CD4-positive, alpha-beta T cell (primary cell): Measurements from ENCODE around the gene LHFPL3. TPM values are rescaled to one million over a fixed set of nuclear protein-coding genes. Genes with fewer than 3 reads are reported as not detected.
A peak's percentile ranks its signal among the peaks of the same experiment; 100 is the strongest.

Experiments
- ATAC-seq: fragments of 200-7000 bp; cut with Tn5 transposase; one replicate; pipeline ENCODE4 v1.10.0; 2022; ENCODE audit warnings: mild to moderate bottlenecking; ENCODE audit not compliant: poor library complexity
- CTCF ChIA-PET: fragments of 350-600 bp; sonication (Branson Sonifier 250); formaldehyde crosslinking; loops from one replicate; lab custom pipeline; 2021; ENCODE audit warnings: antibody characterized with exemption, inconsistent platforms; lab: Charles Lee
- POLR2A ChIA-PET: fragments of 350-600 bp; sonication (Branson Sonifier 250); formaldehyde crosslinking; loops from one replicate; lab custom pipeline; 2021; ENCODE audit warnings: antibody characterized with exemption, inconsistent platforms; lab: Charles Lee
- DNase-seq, 14 experiments: peaks; one replicate each; pipeline ENCODE4 v3.0.0-alpha.2; 2013 to 2020; ENCODE audit warnings: mixed read lengths in 2 of 14
- H3K27ac ChIP-seq, 2 donors: one replicate each; pipeline versions ENCODE4 v1.5.1 to v1.7.0; 2013; ENCODE audit warnings: low read length in 2 of 2, low read depth in 1 of 2, mild to moderate bottlenecking in 1 of 2
- H3K27me3 ChIP-seq, 2 experiments: 1 replicate in 1 of 2; 2 replicates in 1 of 2; pipeline versions ENCODE4 v1.6.1 to v1.7.0; 2013; ENCODE audit warnings: low read length in 2 of 2, control low read depth in 1 of 2, mild to moderate bottlenecking in 1 of 2, moderate library complexity in 1 of 2; ENCODE audit not compliant: insufficient read depth in 2 of 2, control insufficient read depth in 1 of 2
- H3K36me3 ChIP-seq: one replicate; pipeline ENCODE4 v1.6.1; 2013; ENCODE audit warnings: low read length, control low read depth; ENCODE audit not compliant: insufficient read depth
- H3K4me1 ChIP-seq: one replicate; pipeline ENCODE4 v1.6.1; 2013; ENCODE audit warnings: low read length, control low read depth; ENCODE audit not compliant: insufficient read depth
- H3K4me3 ChIP-seq: one replicate; pipeline ENCODE4 v1.5.1; 2013; ENCODE audit warnings: mild to moderate bottlenecking, low read length, moderate library complexity
- H3K9me3 ChIP-seq, 2 experiments: 1 replicate in 1 of 2; 2 replicates in 1 of 2; pipeline versions ENCODE4 v1.6.1 to v1.7.0; 2013; ENCODE audit warnings: low read length in 2 of 2, mild to moderate bottlenecking in 2 of 2, control low read depth in 1 of 2, moderate library complexity in 1 of 2; ENCODE audit not compliant: control insufficient read depth in 1 of 2, insufficient read depth in 1 of 2
- H3K27ac Mint-ChIP-seq: one replicate; pipeline ENCODE4 v1.8.0; 2020; ENCODE audit warnings: mixed read lengths
- H3K27me3 Mint-ChIP-seq: one replicate; pipeline ENCODE4 v1.8.0; 2021; ENCODE audit warnings: mixed read lengths
- H3K36me3 Mint-ChIP-seq: one replicate; pipeline ENCODE4 v1.8.0; 2021; ENCODE audit warnings: low read depth, mixed read lengths
- H3K4me1 Mint-ChIP-seq: one replicate; pipeline ENCODE4 v1.8.0; 2021; ENCODE audit warnings: low read depth, mixed read lengths
- H3K4me3 Mint-ChIP-seq: one replicate; pipeline ENCODE4 v1.8.0; 2020; ENCODE audit warnings: mild to moderate bottlenecking, mixed read lengths
- H3K9me3 Mint-ChIP-seq: one replicate; pipeline ENCODE4 v1.8.0; 2020; ENCODE audit warnings: mixed read lengths
- CTCF ChIP-seq: fragments of 200-600 bp; IDR thresholded peaks from one replicate; pipeline ENCODE4 v1.8.0; 2022; ENCODE audit warnings: antibody characterized with exemption, mild to moderate bottlenecking
- intact Hi-C, 2 experiments: fragments of 100-400 bp; cut with DNase I in 1 of 2; cut with micrococcal nuclease in 1 of 2; formaldehyde crosslinking; loops; one replicate each; pipeline versions ENCODE4 v1.15.1 to v1.9.0; 2023 to 2025; cut with DNase I, micrococcal nuclease
- total RNA-seq, 174 experiments: library from RNA in 2 of 174; stranded (reverse) in 2 of 174; gene quantifications; one replicate each; pipeline ENCODE4 v1.2.3 and lab custom pipeline; 2021 to 2026

Gene LHFPL3
- total RNA-seq, 2 experiments from 2014 or later = not detected

GRCh38 chr7:104857458-104858425 is 529.3 kb downstream of the LHFPL3 start:
- TF ChIP-seq CTCF = no peak
- Mint-ChIP-seq H3K27ac (peak overlapping the region; percentile 56), H3K4me3 (peak overlapping the region; percentile 66), H3K36me3 (no peaks in the 10 kb centered on the region), H3K4me1 (peaks cover 27% of the 10 kb centered on the region), H3K9me3 (no peaks in the 10 kb centered on the region), H3K27me3 (peaks cover 3% of the 10 kb centered on the region)
- POLR2A ChIA-PET = interaction anchor here (1.4 kb wide), 1 partner anchor 26 kb away, joined by 3 read pairs; no protein-coding TSS in a partner anchor
- intact Hi-C loops = no loop called here
- no peak overlapping the region for H3K4me3 ChIP-seq
- H3K4me1 ChIP-seq = peaks cover 10% of the 10 kb centered on the region
- CTCF ChIA-PET = no interaction called here
- H3K27ac ChIP-seq = no peak overlapping the region
- H3K9me3 ChIP-seq = no peaks in the 10 kb centered on the region
- no peaks in the 10 kb centered on the region for H3K27me3 ChIP-seq
- peak; percentile 32 for ATAC-seq
- no peaks in the 10 kb centered on the region for H3K36me3 ChIP-seq
- peak in 3 of 14 experiments; percentile 3 to 42 (median 19) for DNase-seq

DNA sequence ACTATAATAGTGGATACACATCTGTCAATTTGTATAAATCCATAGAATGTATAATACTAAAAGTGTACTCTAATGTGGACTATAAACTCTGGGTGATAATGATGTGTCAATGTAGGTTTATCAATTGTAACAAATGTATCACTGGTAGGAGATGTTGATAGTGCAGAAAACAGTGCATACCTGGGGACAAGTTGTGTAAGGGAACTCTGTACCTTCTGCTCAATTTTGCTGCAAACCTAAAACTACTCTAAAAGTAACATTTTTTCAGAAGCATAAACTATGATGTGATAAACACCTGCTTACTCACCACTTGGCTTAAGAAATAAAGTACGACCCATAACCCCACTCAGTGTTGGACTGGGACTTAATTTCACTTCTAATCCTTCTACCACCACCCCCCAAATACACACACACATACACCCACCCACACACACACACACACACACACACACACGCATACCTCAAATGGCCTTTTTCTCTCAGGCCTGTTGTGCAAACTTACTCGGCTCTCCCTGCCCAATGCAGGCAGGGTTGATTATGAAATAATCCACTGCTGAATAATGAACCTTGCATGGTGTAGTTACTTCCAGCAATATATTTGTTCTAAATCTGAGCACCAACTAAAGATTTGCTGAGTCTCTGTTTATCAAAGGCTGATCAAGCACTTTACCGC is 531.5 kb downstream of the LHFPL3 start:
- no peak for ATAC-seq
- ChIA-PET CTCF (no interaction called here), POLR2A (no interaction called here)
- H3K27ac ChIP-seq = no peak overlapping the region
- Mint-ChIP-seq H3K27ac (no peak overlapping the region), H3K4me3 (no peak overlapping the region), H3K9me3 (no peaks in the 10 kb centered on the region), H3K36me3 (no peaks in the 10 kb centered on the region), H3K27me3 (peaks cover 9% of the 10 kb centered on the region), H3K4me1 (peaks cover 27% of the 10 kb centered on the region)
- H3K27me3 ChIP-seq = peaks cover 0 to 9% of the 10 kb centered on the region in 2 experiments
- intact Hi-C loops = no loop called here
- H3K36me3 ChIP-seq = no peaks in the 10 kb centered on the region
- no peak overlapping the region for H3K4me3 ChIP-seq
- peaks cover 0 to 8% of the 10 kb centered on the region in 2 experiments for H3K9me3 ChIP-seq
- H3K4me1 ChIP-seq = peaks cover 10% of the 10 kb centered on the region
- no peak for TF ChIP-seq CTCF
- DNase-seq = no peak

GRCh38 chr7:104861729-104862390 is 533.5 kb downstream of the LHFPL3 start:
- Histone ChIP-seq H3K4me3 (no peak overlapping the region), H3K27me3 (peaks cover 0 to 9% of the 10 kb centered on the region in 2 experiments), H3K36me3 (no peaks in the 10 kb centered on the region), H3K9me3 (peaks cover 0 to 8% of the 10 kb centered on the region in 2 experiments), H3K4me1 (peaks cover 10% of the 10 kb centered on the region), H3K27ac (no peak overlapping the region)
- ATAC-seq = no peak
- H3K4me1 Mint-ChIP-seq = peaks cover 24% of the 10 kb centered on the region
- peaks cover 9% of the 10 kb centered on the region for H3K27me3 Mint-ChIP-seq
- H3K27ac Mint-ChIP-seq = no peak overlapping the region
- ChIA-PET CTCF (no interaction called here), POLR2A (no interaction called here)
- no peak for DNase-seq
- no peak overlapping the region for H3K4me3 Mint-ChIP-seq
- intact Hi-C loops = no loop called here
- no peaks in the 10 kb centered on the region for H3K36me3 Mint-ChIP-seq
- no peaks in the 10 kb centered on the region for H3K9me3 Mint-ChIP-seq
- no peak for TF ChIP-seq CTCF
